SKM-1 (cell line): Measurements from ENCODE around the gene GAPT.

ENCODE experiments used
- DNase-seq: peaks from one replicate; lab custom pipeline; 2025; ENCODE audit not compliant: unreplicated experiment; lab: John Stamatoyannopoulos, UW

The GAPT gene

GRCh38 chr5:58491216-58491892, at the start of gene GAPT:
Gene GAPT (plus strand): TSS chr5:58491435. CDS start chr5:58494537, 3,102 bp downstream.
- peak; percentile 91 for DNase-seq

GRCh38 chr5:58444805-58445204, 46.4 kb upstream of the GAPT start:
- no peak for DNase-seq

- DNase-seq: no peak
Measured at GRCh38 chr5:58446024-58446423, 45.2 kb upstream of the GAPT start.

- DNase-seq: no peak
Measured at GRCh38 chr5:58447226-58447625, 44.0 kb upstream of the GAPT start.

- no peak for DNase-seq
Measured at GRCh38 chr5:58450018-58450417, 41.2 kb upstream of the GAPT start.

GRCh38 chr5:58450811-58451629, 40.2 kb upstream of the GAPT start:
- no peak for DNase-seq

- DNase-seq: no peak
Measured at GRCh38 chr5:58451732-58452565, 39.3 kb upstream of the GAPT start.

- DNase-seq: no peak
Measured at GRCh38 chr5:58452566-58453258, 38.5 kb upstream of the GAPT start.

- no peak for DNase-seq
Measured at GRCh38 chr5:58453306-58453705, 37.9 kb upstream of the GAPT start.

GRCh38 chr5:58454025-58454424, 37.2 kb upstream of the GAPT start:
- DNase-seq: no peak

GRCh38 chr5:58455066-58455465, 36.2 kb upstream of the GAPT start:
- DNase-seq: no peak

- DNase-seq: no peak
Measured at GRCh38 chr5:58455480-58455879, 35.8 kb upstream of the GAPT start.

GRCh38 chr5:58456026-58456425, 35.2 kb upstream of the GAPT start:
- DNase-seq: no peak

- DNase-seq: no peak
Measured at GRCh38 chr5:58456486-58456885, 34.7 kb upstream of the GAPT start.

GRCh38 chr5:58457050-58457449, 34.2 kb upstream of the GAPT start:
- no peak for DNase-seq

GRCh38 chr5:58458141-58458742, 33.0 kb upstream of the GAPT start:
- no peak for DNase-seq

- DNase-seq: no peak
Measured at GRCh38 chr5:58458743-58459145, 32.5 kb upstream of the GAPT start.

GRCh38 chr5:58459146-58460001, 31.9 kb upstream of the GAPT start:
- DNase-seq: no peak

GRCh38 chr5:58460002-58460731, 31.1 kb upstream of the GAPT start, which contains the start of gene PLK2:
Gene PLK2 (minus strand): TSS chr5:58460086. CDS start chr5:58459959, 127 bp downstream.
- peak; percentile 53 for DNase-seq
